ENCODE data around the gene RHOF.

Gene RHOF

DNA sequence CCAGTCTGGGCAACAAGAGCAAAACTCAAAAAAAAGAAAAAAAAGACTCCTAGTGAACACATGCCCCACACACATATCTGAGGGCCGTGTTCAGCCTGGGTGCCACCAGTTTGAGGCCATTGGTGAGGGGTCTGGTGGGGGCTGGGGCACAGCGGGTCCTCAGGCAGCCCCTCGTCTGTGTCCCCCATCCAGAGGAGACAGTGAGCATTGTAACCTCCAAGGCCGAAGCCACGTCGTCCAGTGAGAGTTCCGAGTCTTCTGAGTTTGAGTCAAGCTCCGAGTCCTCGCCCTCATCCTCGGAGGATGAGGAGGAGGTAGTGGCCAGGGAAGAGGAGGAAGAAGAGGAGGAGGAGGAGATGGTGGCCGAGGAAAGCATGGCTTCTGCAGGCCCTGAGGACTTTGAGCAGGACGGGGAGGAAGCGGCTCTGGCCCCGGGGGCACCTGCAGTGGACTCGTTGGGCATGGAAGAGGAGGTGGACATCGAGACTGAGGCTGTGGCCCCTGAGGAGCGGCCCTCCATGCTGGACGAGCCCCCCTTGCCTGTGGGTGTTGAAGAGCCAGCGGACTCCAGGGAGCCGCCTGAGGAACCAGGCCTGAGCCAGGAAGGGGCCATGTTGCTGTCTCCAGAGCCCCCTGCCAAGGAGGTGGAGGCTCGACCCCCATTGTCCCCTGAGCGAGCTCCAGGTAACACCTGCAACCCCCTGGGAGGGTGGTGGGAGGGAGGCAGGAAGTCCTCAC lies 25.9 kb upstream of the RHOF start:
- DNase-seq (ENCODE audit: low read depth, low spot score), result no peak

DNA sequence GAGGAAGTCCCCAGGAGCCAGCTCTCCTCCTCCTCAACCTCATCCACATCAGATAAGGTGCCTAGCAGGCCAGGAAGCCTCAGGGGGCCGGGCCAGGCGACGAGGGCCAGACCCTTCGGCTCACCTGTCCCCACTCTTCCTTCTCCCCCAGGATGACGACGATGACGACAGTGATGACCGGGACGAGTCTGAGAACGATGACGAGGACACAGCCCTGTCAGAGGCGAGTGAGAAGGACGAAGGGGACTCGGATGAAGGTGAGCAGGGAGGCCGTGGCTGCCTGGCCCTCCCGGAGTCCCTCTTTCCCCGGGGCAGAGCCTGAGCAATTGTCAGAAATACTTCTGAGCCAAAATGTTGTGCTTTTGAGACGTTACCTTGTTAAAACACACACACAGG lies 24.2 kb upstream of the RHOF start:
- DNase-seq (ENCODE audit: low read depth, low spot score), result no peak

DNA sequence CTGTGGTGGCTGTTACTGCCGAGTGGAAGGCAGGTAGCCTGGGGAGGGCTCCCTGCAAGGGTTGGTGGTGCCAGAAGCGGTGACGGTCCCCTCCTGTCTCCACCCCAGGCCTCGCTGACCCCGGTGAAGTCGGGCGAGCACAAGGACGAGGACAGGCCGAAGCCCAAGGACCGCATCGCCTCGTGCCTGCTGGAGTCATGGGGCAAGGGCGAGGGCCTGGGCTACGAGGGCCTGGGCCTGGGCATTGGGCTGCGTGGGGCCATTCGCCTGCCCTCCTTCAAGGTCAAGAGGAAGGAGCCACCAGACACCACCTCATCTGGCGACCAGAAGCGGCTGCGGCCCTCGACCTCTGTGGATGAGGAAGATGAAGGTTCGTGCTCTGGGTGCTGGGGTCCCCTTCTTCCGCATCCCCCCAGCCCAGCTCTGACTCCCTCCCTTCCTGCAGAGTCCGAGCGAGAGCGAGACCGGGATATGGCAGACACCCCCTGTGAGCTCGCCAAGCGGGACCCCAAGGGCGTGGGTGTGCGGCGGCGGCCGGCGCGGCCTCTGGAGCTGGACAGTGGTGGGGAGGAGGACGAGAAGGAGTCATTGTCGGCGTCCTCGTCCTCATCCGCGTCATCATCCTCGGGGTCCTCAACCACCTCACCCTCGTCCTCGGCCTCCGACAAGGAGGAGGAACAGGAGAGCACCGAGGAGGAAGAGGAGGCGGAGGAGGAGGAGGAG lies 23.6 kb upstream of the RHOF start:
- no peak for DNase-seq (ENCODE audit: low read depth, low spot score)

- DNase-seq (ENCODE audit: low read depth, low spot score), result no peak
Observed at GRCh38 chr12:121815263-121815662, 21.8 kb upstream of the RHOF start.

GRCh38 chr12:121814429-121815119 lies 21.1 kb upstream of the RHOF start:
- DNase-seq (ENCODE audit: low read depth, low spot score), result no peak

GRCh38 chr12:121813951-121814350 lies 20.5 kb upstream of the RHOF start:
- no peak for DNase-seq (ENCODE audit: low read depth, low spot score)

DNA sequence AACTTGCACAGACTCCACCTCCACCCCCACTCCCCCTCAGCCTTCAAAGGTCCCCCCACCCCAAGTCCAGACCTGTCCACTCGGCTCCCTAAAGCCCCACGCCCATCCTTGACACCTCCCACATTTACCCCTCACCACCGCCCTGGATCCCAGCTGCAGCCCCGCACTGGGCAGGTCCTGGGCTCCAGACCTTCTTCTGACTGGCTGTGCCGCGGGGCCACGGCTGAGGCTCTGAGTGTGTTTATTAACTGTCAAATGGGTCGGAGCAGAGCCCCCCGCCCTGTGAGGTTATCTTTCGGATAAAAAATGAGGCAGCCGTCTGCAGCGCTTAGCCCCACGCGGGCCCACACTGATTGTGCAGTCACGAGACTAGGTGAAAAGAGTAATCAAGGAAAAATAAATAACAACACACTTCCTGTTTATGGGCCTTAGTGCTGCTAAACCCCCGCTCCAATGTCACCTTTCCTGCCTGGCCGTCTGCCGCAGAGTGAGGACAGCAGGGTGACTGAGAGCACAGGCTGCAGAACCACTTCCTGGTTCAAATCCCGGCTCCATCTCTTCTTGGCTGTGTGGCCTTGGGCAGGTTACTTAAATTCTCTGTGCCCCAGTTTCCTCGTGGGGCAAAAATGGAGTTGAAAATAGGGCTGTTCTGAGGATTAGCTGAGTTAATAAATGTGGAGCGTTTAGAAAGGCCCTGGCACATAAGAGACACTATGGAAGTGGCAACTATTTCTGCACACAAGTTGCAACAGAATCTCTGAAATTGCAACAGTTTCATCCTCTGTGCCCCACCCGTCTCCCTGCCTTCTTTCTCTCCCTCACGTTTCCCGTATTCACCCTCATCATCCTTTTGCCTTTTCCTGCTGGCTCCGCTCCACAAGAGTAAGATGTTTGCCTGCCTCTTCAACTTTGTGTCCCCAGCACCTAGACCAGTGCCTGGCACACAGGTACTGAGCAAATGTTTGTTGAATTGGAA lies 19.7 kb upstream of the RHOF start:
- DNase-seq (ENCODE audit: low read depth, low spot score), result no peak

DNA sequence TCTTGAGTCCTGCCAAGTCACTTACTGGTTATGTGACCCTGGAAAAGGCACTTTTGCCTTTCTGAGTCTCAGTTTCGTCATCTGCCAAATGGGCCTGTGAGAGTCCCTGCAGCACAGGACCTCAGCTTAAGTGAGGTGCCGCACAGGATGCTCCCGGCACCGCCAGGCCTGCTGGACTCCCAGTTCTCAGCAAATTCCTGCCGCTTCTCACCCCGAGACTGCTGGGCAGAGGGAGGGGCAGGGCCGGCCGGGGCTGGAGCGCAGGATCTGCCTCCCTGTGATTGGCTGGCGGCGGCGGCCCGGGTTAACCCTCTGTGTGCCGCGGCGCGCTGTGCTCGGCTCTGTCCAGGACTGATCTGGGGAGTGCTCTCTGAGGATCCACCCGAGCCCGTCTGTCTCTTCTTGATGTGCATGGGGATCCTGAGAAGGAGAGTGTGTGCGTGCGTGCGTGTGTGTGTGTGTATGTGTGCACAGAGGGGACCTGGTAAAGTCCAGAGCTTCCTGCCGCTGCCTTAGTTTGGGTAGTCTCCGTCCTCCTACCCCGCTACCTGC lies 18.9 kb upstream of the RHOF start:
- peak; percentile 87 for DNase-seq (ENCODE audit: low read depth, low spot score)

DNA sequence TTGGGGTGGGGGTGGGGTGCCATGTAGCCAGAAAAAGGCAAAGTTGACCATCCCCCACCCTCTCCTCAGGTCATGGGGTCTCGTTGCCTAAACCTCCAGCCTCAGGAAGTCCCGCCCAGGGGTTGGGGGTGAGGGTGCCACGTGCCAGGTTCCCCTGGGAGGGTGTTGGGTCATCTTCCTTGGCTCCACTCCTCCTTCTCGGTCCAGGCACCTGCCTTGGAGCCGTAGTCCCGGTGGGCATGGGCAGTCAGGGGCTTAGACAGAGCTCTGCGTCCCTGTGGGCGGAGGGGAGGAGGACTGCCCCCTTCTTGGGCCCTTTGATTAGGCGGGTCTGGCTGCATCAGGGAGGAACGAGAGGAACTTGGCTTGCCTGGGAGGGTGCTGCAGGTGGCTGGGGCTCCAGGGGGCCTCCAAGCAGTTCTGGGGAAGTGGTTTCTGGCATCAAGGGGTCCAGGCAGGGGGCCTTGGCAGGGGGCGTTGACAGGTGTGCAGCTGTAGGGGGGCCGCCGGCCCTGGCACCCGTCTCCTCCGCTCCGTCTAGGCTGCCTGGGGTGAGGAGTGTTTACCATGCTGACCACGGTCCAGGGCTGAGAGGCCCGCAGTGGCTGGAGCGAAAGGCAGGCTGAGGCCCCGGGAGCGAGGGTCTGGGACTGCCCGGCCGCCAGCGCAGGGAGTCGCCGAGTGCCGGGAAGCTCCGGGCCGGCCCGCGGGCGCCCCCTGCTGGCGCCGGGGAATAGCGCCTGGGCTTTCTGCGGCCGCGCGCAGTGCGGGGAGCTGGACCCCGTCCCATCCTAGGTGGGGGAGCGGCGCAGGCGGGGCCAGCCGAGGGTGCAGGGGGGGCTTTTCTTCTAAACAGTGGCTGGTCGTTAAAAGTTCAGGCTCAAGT lies 18.2 kb upstream of the RHOF start:
- peak; percentile 89 for DNase-seq (ENCODE audit: low read depth, low spot score)

GRCh38 chr12:121810833-121811433 lies 17.4 kb upstream of the RHOF start:
- DNase-seq (ENCODE audit: low read depth, low spot score), result peak; percentile 20

DNA sequence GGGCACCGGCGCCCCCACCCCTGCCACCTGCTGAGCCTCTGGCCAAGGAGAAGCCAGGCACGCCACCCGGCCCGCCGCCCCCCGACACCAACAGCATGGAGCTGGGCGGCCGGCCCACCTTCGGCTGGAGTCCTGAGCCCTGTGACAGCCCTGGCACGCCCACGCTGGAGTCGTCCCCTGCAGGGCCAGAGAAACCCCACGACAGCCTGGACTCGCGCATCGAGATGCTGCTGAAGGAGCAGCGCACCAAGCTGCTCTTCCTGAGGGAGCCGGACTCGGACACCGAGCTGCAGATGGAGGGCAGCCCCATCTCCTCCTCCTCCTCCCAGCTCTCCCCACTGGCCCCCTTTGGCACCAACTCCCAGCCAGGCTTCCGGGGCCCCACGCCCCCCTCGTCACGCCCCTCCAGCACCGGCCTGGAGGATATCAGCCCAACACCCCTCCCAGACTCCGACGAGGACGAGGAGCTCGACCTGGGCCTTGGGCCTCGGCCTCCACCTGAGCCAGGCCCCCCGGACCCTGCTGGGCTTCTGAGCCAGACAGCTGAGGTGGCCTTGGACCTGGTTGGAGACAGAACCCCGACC lies 16.8 kb upstream of the RHOF start:
- no peak for DNase-seq (ENCODE audit: low read depth, low spot score)

GRCh38 chr12:121809712-121810116 lies 16.2 kb upstream of the RHOF start:
- no peak for DNase-seq (ENCODE audit: low read depth, low spot score)

- DNase-seq (ENCODE audit: low read depth, low spot score), result no peak
Observed at GRCh38 chr12:121808623-121809022, 15.1 kb upstream of the RHOF start.

GRCh38 chr12:121807642-121808347 lies 14.3 kb upstream of the RHOF start:
- DNase-seq (ENCODE audit: low read depth, low spot score), result no peak

DNA sequence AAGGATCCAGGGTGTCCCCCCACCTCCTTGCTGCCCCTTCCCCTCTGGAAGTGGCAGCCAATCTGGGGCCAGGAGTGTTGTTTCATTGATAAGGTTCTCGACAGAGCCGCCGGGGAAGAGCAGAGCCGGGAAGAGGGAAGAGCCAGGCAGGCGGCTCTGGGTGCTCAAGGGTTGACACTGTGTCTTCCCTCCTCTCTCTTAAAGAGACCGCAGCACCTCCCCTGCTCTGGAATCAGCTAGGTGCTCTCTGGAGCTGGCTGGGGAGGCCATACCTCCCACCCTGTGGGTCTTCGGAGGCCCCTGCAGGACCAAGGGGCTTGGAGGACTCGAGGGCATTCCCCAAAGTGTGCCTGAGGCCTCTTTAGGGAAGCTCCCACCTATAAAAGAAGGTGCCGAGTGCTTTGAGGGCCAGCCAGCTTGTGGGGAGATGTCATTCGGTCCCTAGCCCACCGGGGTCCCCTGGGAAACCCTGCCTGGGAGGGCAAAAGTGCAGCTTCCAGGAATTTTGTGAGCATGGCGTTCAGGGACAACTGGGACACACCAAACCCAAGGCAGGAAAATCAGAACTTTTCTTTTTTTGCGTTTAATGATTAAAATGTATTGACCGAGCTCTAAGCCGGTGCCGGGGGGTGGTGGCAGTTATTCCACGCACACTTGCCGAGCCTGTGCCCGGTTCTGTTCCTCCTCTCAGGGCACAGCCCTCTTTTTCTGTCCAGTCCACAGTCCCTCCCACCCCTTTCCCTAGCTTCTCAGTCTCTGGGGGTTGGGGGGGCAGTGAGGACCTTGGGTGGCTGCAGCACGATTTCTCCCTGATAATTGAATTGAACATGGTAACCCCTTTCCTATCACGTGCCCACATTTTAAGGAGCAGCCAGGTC lies 13.3 kb upstream of the RHOF start:
- peak; percentile 64 for DNase-seq (ENCODE audit: low read depth, low spot score)

- no peak for DNase-seq (ENCODE audit: low read depth, low spot score)
Observed at GRCh38 chr12:121806009-121806545, 12.6 kb upstream of the RHOF start.

All from ELF-1 (cell line).